HCT116 (cell line): ENCODE data around the gene HIVEP3. TPM values are rescaled to one million over a fixed set of nuclear protein-coding genes. Genes with fewer than 3 reads are reported as not detected.

ENCODE experiments used
- ATAC-seq: fragments of 200-7000 bp; cut with Tn5 transposase; 2 replicates; pipeline ENCODE4 v1.9.1; 2020; ENCODE audit warnings: mild to moderate bottlenecking, moderate library complexity
- BruUV-seq: library from RNA; stranded (reverse); fragments of 400-500 nt; replicated peaks from 2 replicates; lab custom pipeline; 2021; lab: Mats Ljungman, UMichigan
- CTCF ChIA-PET: fragments of 300-600 bp; sonication (Branson Sonifier 250); formaldehyde crosslinking; loops from one replicate; lab custom pipeline; 2021; ENCODE audit warnings: antibody characterized with exemption; lab: Charles Lee
- POLR2A ChIA-PET: fragments of 300-600, 350-600 bp; sonication (Branson Sonifier 250); formaldehyde crosslinking; loops from one replicate; lab custom pipeline; 2021; ENCODE audit warnings: antibody characterized with exemption; lab: Charles Lee
- RAD21 ChIA-PET, 2 experiments: fragments of 300-600 bp; sonication (Branson Sonifier 250); formaldehyde crosslinking; loops; one replicate each; lab custom pipeline; 2023; ENCODE audit warnings: low total read pairs in 2 of 2; ENCODE audit not compliant: uncharacterized antibody in 2 of 2, unreplicated experiment in 2 of 2, low non-redundant PET in 1 of 2; lab: Charles Lee
- DNase-seq: peaks from one replicate; pipeline ENCODE4 v3.0.0-alpha.2; 2010; ENCODE audit warnings: low read depth, low spot score
- H2AFZ ChIP-seq: fragments of 200-600 bp; shearing (Covaris generic), sonication (generic); 2 replicates; pipeline ENCODE4 v1.6.1; 2017; ENCODE audit warnings: low read depth, mixed run types, mixed read lengths, antibody characterized with exemption, low read length; ENCODE audit not compliant: poor library complexity, severe bottlenecking
- H3K27ac ChIP-seq: 2 replicates; pipeline ENCODE4 v1.5.1; 2012; ENCODE audit warnings: low read depth, low read length
- H3K27me3 ChIP-seq: fragments of 200-600 bp; sonication (generic); 2 replicates; pipeline ENCODE4 v1.6.1; 2016; ENCODE audit warnings: mixed run types, low read length, mixed read lengths; ENCODE audit not compliant: insufficient read depth
- H3K36me3 ChIP-seq, 2 experiments: fragments of 200-500 bp in 1 of 2; fragments of 200-600 bp in 1 of 2; sonication (Bioruptor generic) in 1 of 2; sonication (generic) in 1 of 2; 2 replicates each; pipeline versions ENCODE4 v1.5.1 to v1.6.1; 2014 to 2016; ENCODE audit warnings: low read length in 2 of 2, inconsistent platforms in 1 of 2, mixed read lengths in 1 of 2, mixed run types in 1 of 2; ENCODE audit not compliant: insufficient read depth in 2 of 2, control insufficient read depth in 1 of 2
- H3K4me1 ChIP-seq, 2 experiments: fragments of 200-600 bp in 1 of 2; sonication (generic) in 1 of 2; 2 replicates each; pipeline versions ENCODE4 v1.5.1 to v1.6.1; 2012 to 2017; ENCODE audit warnings: low read length in 2 of 2, inconsistent platforms in 1 of 2, mild to moderate bottlenecking in 1 of 2, mixed read lengths in 1 of 2, mixed run types in 1 of 2, moderate library complexity in 1 of 2; ENCODE audit not compliant: insufficient read depth in 2 of 2, control insufficient read depth in 1 of 2
- H3K4me2 ChIP-seq: fragments of 200-600 bp; sonication (generic); 2 replicates; pipeline ENCODE4 v1.6.1; 2017; ENCODE audit warnings: mixed run types, low read length, mixed read lengths
- H3K4me3 ChIP-seq, 2 experiments: fragments of 200-600 bp in 1 of 2; sonication (generic) in 1 of 2; replicated peaks in 1 of 2; 2 replicates each; pipeline ENCODE4 v1.5.1; 2011 to 2016; ENCODE audit warnings: low read length in 2 of 2, control low read depth in 1 of 2, low read depth in 1 of 2, mild to moderate bottlenecking in 1 of 2, mixed read lengths in 1 of 2, mixed run types in 1 of 2
- H3K79me2 ChIP-seq: fragments of 200-600 bp; sonication (generic); 2 replicates; pipeline ENCODE4 v1.6.1; 2017; ENCODE audit warnings: mild to moderate bottlenecking, mixed run types, low read length, moderate library complexity, mixed read lengths; ENCODE audit not compliant: insufficient read depth
- H3K9ac ChIP-seq: fragments of 200-600 bp; sonication (generic); 2 replicates; pipeline ENCODE4 v1.6.1; 2016; ENCODE audit warnings: low read length, mixed read lengths
- H3K9me2 ChIP-seq: fragments of 200-600 bp; sonication (generic), shearing (Covaris generic); 2 replicates; pipeline ENCODE4 v1.6.1; 2017; ENCODE audit warnings: mixed run types, mild to moderate bottlenecking, moderate library complexity; ENCODE audit not compliant: insufficient read depth
- H3K9me3 ChIP-seq, 2 experiments: fragments of 200-500 bp in 1 of 2; fragments of 200-600 bp in 1 of 2; sonication (Bioruptor generic) in 1 of 2; sonication (generic) in 1 of 2; 2 replicates each; pipeline ENCODE4 v1.6.1; 2014 to 2017; ENCODE audit warnings: low read length in 2 of 2, mixed read lengths in 2 of 2, inconsistent platforms in 1 of 2, low read depth in 1 of 2, mild to moderate bottlenecking in 1 of 2, mixed run types in 1 of 2, moderate library complexity in 1 of 2; ENCODE audit not compliant: control insufficient read depth in 1 of 2, insufficient read depth in 1 of 2
- H4K20me1 ChIP-seq: fragments of 200-600 bp; sonication (generic), shearing (Covaris generic); 2 replicates; pipeline ENCODE4 v1.6.1; 2017; ENCODE audit warnings: mixed run types, mild to moderate bottlenecking, moderate library complexity; ENCODE audit not compliant: insufficient read depth
- CBX3 ChIP-seq: IDR thresholded peaks from 2 replicates; pipeline ENCODE4 v1.6.1; 2012; ENCODE audit warnings: low read depth
- CEBPB ChIP-seq: IDR thresholded peaks from 2 replicates; pipeline ENCODE4 v1.6.1; 2012; ENCODE audit warnings: low read depth
- ELF1 ChIP-seq: IDR thresholded peaks from 2 replicates; pipeline ENCODE4 v1.6.1; 2012; ENCODE audit warnings: low read depth, borderline replicate concordance
- EZH2 ChIP-seq: fragments of 200-600 bp; sonication (generic); IDR thresholded peaks from 2 replicates; pipeline ENCODE4 v1.6.1; 2017; ENCODE audit warnings: antibody characterized with exemption, mixed run types
- EZH2phosphoT487 ChIP-seq: fragments of 200-600 bp; IDR thresholded peaks from 2 replicates; pipeline ENCODE4 v1.6.1; 2018; ENCODE audit warnings: antibody characterized with exemption, borderline replicate concordance
- FOSL1 ChIP-seq: IDR thresholded peaks from 2 replicates; pipeline ENCODE4 v1.6.1; 2012; ENCODE audit warnings: low read depth
- JUND ChIP-seq: IDR thresholded peaks from 2 replicates; pipeline ENCODE4 v1.6.1; 2012
- POLR2A ChIP-seq: IDR thresholded peaks from 2 replicates; pipeline ENCODE4 v1.7.0; 2011; ENCODE audit warnings: borderline replicate concordance; ENCODE audit not compliant: insufficient read depth, insufficient read length; ENCODE audit errors: extremely low read depth
- POLR2AphosphoS5 ChIP-seq: IDR thresholded peaks from 2 replicates; pipeline ENCODE4 v1.6.1; 2011; ENCODE audit warnings: mild to moderate bottlenecking, low read depth, low read length, moderate library complexity
- RAD21 ChIP-seq: IDR thresholded peaks from 2 replicates; pipeline ENCODE4 v1.6.1; 2012; ENCODE audit warnings: low read depth, mild to moderate bottlenecking
- SRF ChIP-seq: IDR thresholded peaks from 2 replicates; pipeline ENCODE4 v1.6.1; 2012; ENCODE audit warnings: low read depth
- TCF7L2 ChIP-seq: IDR thresholded peaks from 2 replicates; pipeline ENCODE4 v1.7.0; 2011; ENCODE audit warnings: borderline replicate concordance, inconsistent platforms; ENCODE audit not compliant: insufficient read depth, insufficient read length; ENCODE audit errors: extremely low read depth
- YY1 ChIP-seq: IDR thresholded peaks from 2 replicates; pipeline ENCODE4 v1.6.1; 2011; ENCODE audit warnings: low read length, low read depth, moderate library complexity, mild to moderate bottlenecking; ENCODE audit not compliant: insufficient replicate concordance; ENCODE audit errors: extremely low read depth
- ZFX ChIP-seq: fragments of 450-650 bp; IDR thresholded peaks from 2 replicates; pipeline ENCODE4 v1.6.1; 2017
- ZNF274 ChIP-seq: fragments of 200-500 bp; sonication (Bioruptor generic); IDR thresholded peaks from 2 replicates; pipeline ENCODE4 v1.6.1; 2014; ENCODE audit warnings: mild to moderate bottlenecking, low read depth, low read length, inconsistent platforms
- intact Hi-C: fragments of 100-400 bp; cut with micrococcal nuclease; formaldehyde crosslinking; loops from 2 replicates; pipeline ENCODE4 v1.10.0; 2022
- total RNA-seq: library from RNA; stranded (reverse); gene quantifications from one replicate; pipeline ENCODE4 v1.2.1, GENCODE V29; 2021; ENCODE audit not compliant: unreplicated experiment
- TF ChIP-seq, protein P1 (sequence below): IDR thresholded peaks from 2 replicates; pipeline ENCODE4 v1.6.1; 2011; ENCODE audit warnings: mild to moderate bottlenecking, low read length, moderate library complexity; ENCODE audit not compliant: insufficient replicate concordance; ENCODE audit errors: extremely low read depth
- TF ChIP-seq, protein P2 (sequence below): IDR thresholded peaks from 2 replicates; pipeline ENCODE4 v1.6.1; 2012
- TF ChIP-seq, protein P3 (sequence below), 3 experiments: fragments of 200-600 bp in 1 of 3; sonication (generic) in 1 of 3; IDR thresholded peaks in 2 of 3; conservative IDR thresholded peaks in 1 of 3; 2 replicates each; pipeline ENCODE4 v1.5.1; 2012 to 2017; ENCODE audit warnings: low read depth in 2 of 3, low read length in 2 of 3, antibody characterized with exemption in 1 of 3, borderline replicate concordance in 1 of 3, control low read depth in 1 of 3, mild to moderate bottlenecking in 1 of 3, mixed read lengths in 1 of 3, mixed run types in 1 of 3, moderate library complexity in 1 of 3; ENCODE audit not compliant: insufficient read depth in 1 of 3
- TF ChIP-seq, protein P4 (sequence below): IDR thresholded peaks from 2 replicates; pipeline ENCODE4 v1.6.1; 2012; ENCODE audit warnings: low read depth
- TF ChIP-seq, protein P5 (sequence below): IDR thresholded peaks from 2 replicates; pipeline ENCODE4 v1.6.1; 2012

The HIVEP3 gene
- total RNA-seq, 1 experiment from 2014 or later, result 7.1 TPM

DNA sequence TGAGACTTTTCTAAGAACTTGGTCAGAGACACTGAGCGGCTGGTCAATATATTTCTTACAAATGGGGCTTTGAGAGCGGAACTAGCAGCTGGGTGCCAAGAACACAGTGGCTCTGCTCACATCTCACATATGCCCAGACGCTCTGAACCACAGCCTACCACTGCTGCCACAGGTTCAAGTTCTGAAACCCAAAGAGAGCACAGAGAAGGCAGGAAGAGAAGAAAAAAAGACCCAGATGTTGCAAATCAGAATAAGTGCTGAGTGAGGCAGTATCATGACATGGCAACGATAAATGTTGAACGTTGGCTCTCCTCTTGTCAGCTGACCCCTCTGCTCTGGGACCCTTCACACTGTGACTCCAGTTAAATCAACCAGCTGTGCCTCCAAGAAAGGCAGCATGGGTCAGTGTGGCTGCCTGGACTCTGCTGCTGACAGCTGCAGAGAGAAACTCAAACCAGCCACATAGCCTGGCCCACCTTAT lies 26.4 kb downstream of the HIVEP3 start:
- Histone ChIP-seq H3K36me3 (no peaks in the 10 kb centered on the region), H3K9ac (no peak overlapping the region), H3K27me3 (no peaks in the 10 kb centered on the region), H3K4me3 (no peak overlapping the region), H3K4me2 (no peak overlapping the region), H3K79me2 (no peaks in the 10 kb centered on the region), H3K9me2 (no peaks in the 10 kb centered on the region), H4K20me1 (no peaks in the 10 kb centered on the region), H3K27ac (no peak overlapping the region), H2AFZ (no peak overlapping the region), H3K4me1 (peaks cover 21 to 35% of the 10 kb centered on the region in 2 experiments), H3K9me3 (no peaks in the 10 kb centered on the region)
- intact Hi-C loops, result no loop called here
- ATAC-seq (no peak), DNase-seq (no peak)
- RAD21 ChIA-PET, result no interaction called here
- CTCF ChIA-PET, result interaction anchor here (1.1 to 1.4 kb wide), 2 partner anchors 80 to 281 kb away, joined by 3 to 4 read pairs; no protein-coding TSS in a partner anchor
- POLR2A ChIA-PET, result no interaction called here
- BruUV-seq, result no TSS peak
- TF ChIP-seq RAD21 (no peak), EZH2 (no peak), POLR2AphosphoS5 (no peak), ZNF274 (no peak), CEBPB (no peak), EZH2phosphoT487 (no peak), SRF (no peak), ZFX (no peak), POLR2A (no peak), YY1 (no peak), CBX3 (no peak), FOSL1 (no peak), ELF1 (no peak), TCF7L2 (no peak), JUND (no peak)
- TF ChIP-seq, protein P1, sequence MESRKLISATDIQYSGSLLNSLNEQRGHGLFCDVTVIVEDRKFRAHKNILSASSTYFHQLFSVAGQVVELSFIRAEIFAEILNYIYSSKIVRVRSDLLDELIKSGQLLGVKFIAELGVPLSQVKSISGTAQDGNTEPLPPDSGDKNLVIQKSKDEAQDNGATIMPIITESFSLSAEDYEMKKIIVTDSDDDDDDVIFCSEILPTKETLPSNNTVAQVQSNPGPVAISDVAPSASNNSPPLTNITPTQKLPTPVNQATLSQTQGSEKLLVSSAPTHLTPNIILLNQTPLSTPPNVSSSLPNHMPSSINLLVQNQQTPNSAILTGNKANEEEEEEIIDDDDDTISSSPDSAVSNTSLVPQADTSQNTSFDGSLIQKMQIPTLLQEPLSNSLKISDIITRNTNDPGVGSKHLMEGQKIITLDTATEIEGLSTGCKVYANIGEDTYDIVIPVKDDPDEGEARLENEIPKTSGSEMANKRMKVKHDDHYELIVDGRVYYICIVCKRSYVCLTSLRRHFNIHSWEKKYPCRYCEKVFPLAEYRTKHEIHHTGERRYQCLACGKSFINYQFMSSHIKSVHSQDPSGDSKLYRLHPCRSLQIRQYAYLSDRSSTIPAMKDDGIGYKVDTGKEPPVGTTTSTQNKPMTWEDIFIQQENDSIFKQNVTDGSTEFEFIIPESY, result no peak
- TF ChIP-seq, protein P2, sequence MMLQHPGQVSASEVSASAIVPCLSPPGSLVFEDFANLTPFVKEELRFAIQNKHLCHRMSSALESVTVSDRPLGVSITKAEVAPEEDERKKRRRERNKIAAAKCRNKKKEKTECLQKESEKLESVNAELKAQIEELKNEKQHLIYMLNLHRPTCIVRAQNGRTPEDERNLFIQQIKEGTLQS, result no peak
- TF ChIP-seq, protein P3, sequence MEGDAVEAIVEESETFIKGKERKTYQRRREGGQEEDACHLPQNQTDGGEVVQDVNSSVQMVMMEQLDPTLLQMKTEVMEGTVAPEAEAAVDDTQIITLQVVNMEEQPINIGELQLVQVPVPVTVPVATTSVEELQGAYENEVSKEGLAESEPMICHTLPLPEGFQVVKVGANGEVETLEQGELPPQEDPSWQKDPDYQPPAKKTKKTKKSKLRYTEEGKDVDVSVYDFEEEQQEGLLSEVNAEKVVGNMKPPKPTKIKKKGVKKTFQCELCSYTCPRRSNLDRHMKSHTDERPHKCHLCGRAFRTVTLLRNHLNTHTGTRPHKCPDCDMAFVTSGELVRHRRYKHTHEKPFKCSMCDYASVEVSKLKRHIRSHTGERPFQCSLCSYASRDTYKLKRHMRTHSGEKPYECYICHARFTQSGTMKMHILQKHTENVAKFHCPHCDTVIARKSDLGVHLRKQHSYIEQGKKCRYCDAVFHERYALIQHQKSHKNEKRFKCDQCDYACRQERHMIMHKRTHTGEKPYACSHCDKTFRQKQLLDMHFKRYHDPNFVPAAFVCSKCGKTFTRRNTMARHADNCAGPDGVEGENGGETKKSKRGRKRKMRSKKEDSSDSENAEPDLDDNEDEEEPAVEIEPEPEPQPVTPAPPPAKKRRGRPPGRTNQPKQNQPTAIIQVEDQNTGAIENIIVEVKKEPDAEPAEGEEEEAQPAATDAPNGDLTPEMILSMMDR (IDR thresholded peaks at IDR 0.05 in 2 of 3, conservative IDR thresholded peaks at IDR 0.05 in 1 of 3; ENCODE audit: borderline replicate concordance in 1 of 3, insufficient read depth in 1 of 3, low read depth in 2 of 3, low read length in 2 of 3), result no peak
- TF ChIP-seq, protein P4, sequence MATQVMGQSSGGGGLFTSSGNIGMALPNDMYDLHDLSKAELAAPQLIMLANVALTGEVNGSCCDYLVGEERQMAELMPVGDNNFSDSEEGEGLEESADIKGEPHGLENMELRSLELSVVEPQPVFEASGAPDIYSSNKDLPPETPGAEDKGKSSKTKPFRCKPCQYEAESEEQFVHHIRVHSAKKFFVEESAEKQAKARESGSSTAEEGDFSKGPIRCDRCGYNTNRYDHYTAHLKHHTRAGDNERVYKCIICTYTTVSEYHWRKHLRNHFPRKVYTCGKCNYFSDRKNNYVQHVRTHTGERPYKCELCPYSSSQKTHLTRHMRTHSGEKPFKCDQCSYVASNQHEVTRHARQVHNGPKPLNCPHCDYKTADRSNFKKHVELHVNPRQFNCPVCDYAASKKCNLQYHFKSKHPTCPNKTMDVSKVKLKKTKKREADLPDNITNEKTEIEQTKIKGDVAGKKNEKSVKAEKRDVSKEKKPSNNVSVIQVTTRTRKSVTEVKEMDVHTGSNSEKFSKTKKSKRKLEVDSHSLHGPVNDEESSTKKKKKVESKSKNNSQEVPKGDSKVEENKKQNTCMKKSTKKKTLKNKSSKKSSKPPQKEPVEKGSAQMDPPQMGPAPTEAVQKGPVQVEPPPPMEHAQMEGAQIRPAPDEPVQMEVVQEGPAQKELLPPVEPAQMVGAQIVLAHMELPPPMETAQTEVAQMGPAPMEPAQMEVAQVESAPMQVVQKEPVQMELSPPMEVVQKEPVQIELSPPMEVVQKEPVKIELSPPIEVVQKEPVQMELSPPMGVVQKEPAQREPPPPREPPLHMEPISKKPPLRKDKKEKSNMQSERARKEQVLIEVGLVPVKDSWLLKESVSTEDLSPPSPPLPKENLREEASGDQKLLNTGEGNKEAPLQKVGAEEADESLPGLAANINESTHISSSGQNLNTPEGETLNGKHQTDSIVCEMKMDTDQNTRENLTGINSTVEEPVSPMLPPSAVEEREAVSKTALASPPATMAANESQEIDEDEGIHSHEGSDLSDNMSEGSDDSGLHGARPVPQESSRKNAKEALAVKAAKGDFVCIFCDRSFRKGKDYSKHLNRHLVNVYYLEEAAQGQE, result no peak
- TF ChIP-seq, protein P5, sequence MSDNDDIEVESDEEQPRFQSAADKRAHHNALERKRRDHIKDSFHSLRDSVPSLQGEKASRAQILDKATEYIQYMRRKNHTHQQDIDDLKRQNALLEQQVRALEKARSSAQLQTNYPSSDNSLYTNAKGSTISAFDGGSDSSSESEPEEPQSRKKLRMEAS, result no peak
